ENCODE results near the gene NUMA1. TPM values are rescaled to one million over a fixed set of nuclear protein-coding genes. Genes with fewer than 3 reads are reported as not detected.

The NUMA1 gene
- total RNA-seq, 4 donors from 2014 or later: 163 to 272 (median 202) TPM

- Histone ChIP-seq H3K4me3 (no peak overlapping the region), H3K4me1 (peaks cover 13 to 14% of the 10 kb centered on the region in 2 donors), H3K36me3 (peaks cover 11 to 43% of the 10 kb centered on the region in 2 donors), H3K27ac (peak overlapping the region in 1 of 4 donors; percentile 22), H3K9me3 (no peaks in the 10 kb centered on the region), H3K27me3 (no peaks in the 10 kb centered on the region)
- TF ChIP-seq CTCF (IDR thresholded peaks at IDR 0.05 in 4 of 5, conservative IDR thresholded peaks at IDR 0.05 in 1 of 5) (no peak), POLR2A (IDR thresholded peaks at IDR 0.05) (no peak)
- intact Hi-C loops (cut with DNase I; ENCODE audit: low total_unique reads) (no loop called here), in situ Hi-C loops (cut with MboI; ENCODE audit: low sequenced_read_pairs in 4 of 4) (no loop called here)
- no peak for ATAC-seq
- DNase-seq: no peak
These were observed 78.3 kb downstream of the NUMA1 start for GRCh38 chr11:72001834-72002591.

DNA sequence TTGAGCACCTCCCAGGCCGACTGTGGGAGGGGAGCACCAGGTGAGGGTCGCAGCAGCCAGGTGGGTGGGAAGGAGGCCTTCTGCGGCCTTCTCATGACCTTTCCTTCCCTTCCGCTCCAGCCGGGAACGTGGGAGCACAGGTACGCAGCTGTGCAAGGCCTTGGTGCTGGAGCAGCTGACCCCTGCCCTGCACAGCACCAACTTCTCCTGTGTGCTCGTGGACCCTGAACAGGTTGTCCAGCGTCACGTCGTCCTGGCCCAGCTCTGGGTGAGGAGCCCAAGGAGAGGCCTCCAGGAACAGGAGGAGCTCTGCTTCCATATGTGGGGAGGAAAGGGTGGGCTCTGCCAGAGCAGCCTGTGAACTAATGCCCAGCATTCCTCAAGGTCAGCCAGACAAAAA lies 79.1 kb downstream of the NUMA1 start:
- H3K36me3 ChIP-seq: peaks cover 8 to 36% of the 10 kb centered on the region in 2 donors
- H3K27me3 ChIP-seq: no peaks in the 10 kb centered on the region
- in situ Hi-C loops (cut with MboI; ENCODE audit: low sequenced_read_pairs in 4 of 4): no loop called here
- intact Hi-C loops (cut with DNase I; ENCODE audit: low total_unique reads): no loop called here
- peaks cover 13 to 14% of the 10 kb centered on the region in 2 donors for H3K4me1 ChIP-seq
- no peaks in the 10 kb centered on the region for H3K9me3 ChIP-seq
- no peak overlapping the region for H3K27ac ChIP-seq
- no peak for ATAC-seq
- TF ChIP-seq POLR2A (IDR thresholded peaks at IDR 0.05) (no peak), CTCF (IDR thresholded peaks at IDR 0.05 in 4 of 5, conservative IDR thresholded peaks at IDR 0.05 in 1 of 5) (no peak)
- H3K4me3 ChIP-seq: no peak overlapping the region
- DNase-seq: no peak

DNA sequence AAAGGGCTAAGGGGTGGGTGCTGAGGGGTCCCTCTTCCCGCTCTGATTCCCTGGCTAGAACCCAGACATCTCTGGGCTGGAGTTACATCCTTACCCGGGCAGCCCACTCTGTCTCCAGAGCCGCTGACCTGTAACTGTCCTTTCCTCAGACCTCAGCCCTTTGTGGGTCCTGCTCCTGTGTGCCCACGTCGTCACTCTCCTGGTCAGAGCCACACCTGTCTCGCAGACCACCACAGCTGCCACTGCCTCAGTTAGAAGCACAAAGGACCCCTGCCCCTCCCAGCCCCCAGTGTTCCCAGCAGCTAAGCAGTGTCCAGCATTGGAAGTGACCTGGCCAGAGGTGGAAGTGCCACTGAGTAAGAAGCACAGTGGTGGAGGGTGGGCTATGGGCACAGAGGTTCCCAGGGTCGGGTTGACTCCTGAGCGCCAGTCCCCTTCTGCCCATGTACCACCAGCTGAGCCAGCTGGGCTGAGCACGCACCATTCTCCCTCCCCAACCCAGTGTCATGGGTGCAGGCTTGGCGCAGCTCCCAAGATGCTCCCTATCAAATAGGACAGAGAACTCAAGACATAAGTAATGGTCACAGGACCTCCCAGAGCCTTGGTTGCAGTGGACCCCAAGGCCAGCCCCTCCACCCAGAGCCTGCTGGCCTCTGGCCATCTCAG lies 80.0 kb downstream of the NUMA1 start:
- in situ Hi-C loops (cut with MboI; ENCODE audit: low sequenced_read_pairs in 4 of 4): no loop called here
- DNase-seq (no peak), ATAC-seq (no peak)
- Histone ChIP-seq H3K36me3 (peaks cover 0 to 26% of the 10 kb centered on the region in 2 donors), H3K4me3 (no peak overlapping the region), H3K9me3 (no peaks in the 10 kb centered on the region), H3K27ac (peak overlapping the region in 2 of 4 donors; percentile 68 to 73), H3K4me1 (peaks cover 10% of the 10 kb centered on the region in 2 donors), H3K27me3 (no peaks in the 10 kb centered on the region)
- TF ChIP-seq POLR2A (IDR thresholded peaks at IDR 0.05) (no peak), CTCF (IDR thresholded peaks at IDR 0.05 in 4 of 5, conservative IDR thresholded peaks at IDR 0.05 in 1 of 5) (no peak)
- intact Hi-C loops (cut with DNase I; ENCODE audit: low total_unique reads): no loop called here

DNA sequence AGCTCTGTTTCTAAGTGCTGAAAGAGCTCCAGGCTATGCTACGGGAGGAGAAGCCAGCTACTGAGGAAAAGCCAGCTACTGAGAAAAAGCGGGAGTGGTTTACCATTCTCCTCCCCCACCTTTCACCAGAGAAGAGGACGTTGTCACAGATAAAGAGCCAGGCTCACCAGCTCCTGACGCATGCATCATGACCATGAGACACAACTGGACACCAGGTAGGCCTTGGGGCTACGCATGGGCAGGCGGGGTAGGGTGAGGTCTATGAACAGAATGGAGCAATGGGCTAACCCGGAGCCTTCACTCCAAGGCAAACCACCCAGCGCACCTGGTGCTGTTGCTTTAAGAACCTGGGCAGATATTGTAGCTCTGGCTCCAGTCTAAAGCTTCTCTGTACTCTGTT lies 80.5 kb downstream of the NUMA1 start:
- Histone ChIP-seq H3K9me3 (no peaks in the 10 kb centered on the region), H3K36me3 (peaks cover 0 to 21% of the 10 kb centered on the region in 2 donors), H3K4me3 (peak overlapping the region in 2 of 4 donors; percentile 22 to 24), H3K27ac (peak overlapping the region; percentile 39 to 73 (median 58)), H3K27me3 (no peaks in the 10 kb centered on the region), H3K4me1 (peaks cover 7 to 10% of the 10 kb centered on the region in 2 donors)
- intact Hi-C loops (cut with DNase I; ENCODE audit: low total_unique reads) (no loop called here), in situ Hi-C loops (cut with MboI; ENCODE audit: low sequenced_read_pairs in 4 of 4) (loop anchor here in 2 of 4 donors (25.0 kb wide), 2 partner anchors 413 to 438 kb away; partner anchors contain the start of gene CLPB (in 1 of the 2))
- ATAC-seq (no peak), DNase-seq (no peak)
- TF ChIP-seq POLR2A (IDR thresholded peaks at IDR 0.05): no peak
- TF ChIP-seq CTCF (IDR thresholded peaks at IDR 0.05 in 4 of 5, conservative IDR thresholded peaks at IDR 0.05 in 1 of 5): no peak

All from gastrocnemius medialis (tissue), 4 donors.